Hepatocyte (in vitro differentiated cells): Measurements from ENCODE around the gene SPAG16. TPM values are rescaled to one million over a fixed set of nuclear protein-coding genes. Genes with fewer than 3 reads are reported as not detected.

Source experiments
- DNase-seq: peaks from one replicate; pipeline ENCODE4 v3.0.0-alpha.2; 2016; ENCODE audit warnings: low spot score
- H2AFZ ChIP-seq: fragments of 200-600 bp; sonication (generic); 2 replicates; pipeline ENCODE4 v1.6.0; 2016; ENCODE audit warnings: antibody characterized with exemption, mild to moderate bottlenecking
- H3K27ac ChIP-seq: fragments of 200-600 bp; sonication (generic); 2 replicates; pipeline ENCODE4 v1.5.1; 2016; ENCODE audit warnings: mild to moderate bottlenecking
- H3K27me3 ChIP-seq: fragments of 200-600 bp; sonication (generic); 2 replicates; pipeline ENCODE4 v1.6.1; 2016
- H3K36me3 ChIP-seq: fragments of 200-600 bp; sonication (generic); replicated peaks from 2 replicates; pipeline ENCODE4 v1.5.1; 2016; ENCODE audit warnings: low read depth; ENCODE audit not compliant: insufficient read depth
- H3K4me1 ChIP-seq: fragments of 200-600 bp; sonication (generic); 2 replicates; pipeline ENCODE4 v1.5.1; 2016; ENCODE audit warnings: mild to moderate bottlenecking, moderate library complexity; ENCODE audit not compliant: insufficient read depth
- H3K4me2 ChIP-seq: fragments of 200-600 bp; sonication (generic); 2 replicates; pipeline ENCODE4 v1.6.0; 2016
- H3K4me3 ChIP-seq: fragments of 200-600 bp; sonication (generic); 2 replicates; pipeline ENCODE4 v1.5.1; 2016; ENCODE audit warnings: mild to moderate bottlenecking
- H3K79me2 ChIP-seq: fragments of 200-600 bp; sonication (generic); 2 replicates; pipeline ENCODE4 v1.6.0; 2017; ENCODE audit warnings: mild to moderate bottlenecking
- H3K9me2 ChIP-seq: fragments of 200-600 bp; sonication (generic); replicated peaks from 2 replicates; pipeline ENCODE4 v1.6.0; 2017; ENCODE audit warnings: mild to moderate bottlenecking; ENCODE audit not compliant: insufficient read depth
- H3K9me3 ChIP-seq: fragments of 200-600 bp; sonication (generic); 2 replicates; pipeline ENCODE4 v1.5.1; 2016; ENCODE audit warnings: low read depth, mild to moderate bottlenecking
- H4K20me1 ChIP-seq: fragments of 200-600 bp; sonication (generic); 2 replicates; pipeline ENCODE4 v1.6.0; 2016; ENCODE audit warnings: mild to moderate bottlenecking; ENCODE audit not compliant: insufficient read depth, poor library complexity, severe bottlenecking
- CTCF ChIP-seq: fragments of 200-600 bp; sonication (generic); IDR thresholded peaks from 2 replicates; pipeline ENCODE4 v1.5.1; 2016; ENCODE audit warnings: antibody characterized with exemption, mild to moderate bottlenecking; ENCODE audit not compliant: poor library complexity
- EZH2 ChIP-seq: fragments of 200-600 bp; sonication (generic); IDR thresholded peaks from 2 replicates; pipeline ENCODE4 v1.6.1; 2016; ENCODE audit warnings: antibody characterized with exemption, mild to moderate bottlenecking, borderline replicate concordance
- EZH2phosphoT487 ChIP-seq: fragments of 200-600 bp; sonication (generic); IDR thresholded peaks from one replicate; pipeline ENCODE4 v1.6.1; 2018; ENCODE audit warnings: antibody characterized with exemption, mild to moderate bottlenecking, low read depth, moderate library complexity; ENCODE audit not compliant: unreplicated experiment, severe bottlenecking
- WGBS: methylation state at CpG from one replicate; pipeline ENCODE4 v1.1.6; 2016; ENCODE audit warnings: low lambda C conversion rate; ENCODE audit errors: missing lambda C conversion rate; 5-methylcytosine and 5-hydroxymethylcytosine counted together
- polyA plus RNA-seq: library from polyadenylated mRNA; unstranded; fragments of >200 nt; fragmentation: Nextera tagmentation; extraction: Ambion mirVana; gene quantifications from 2 replicates; pipeline ENCODE4 v1.2.1, GENCODE V29; 2016
- total RNA-seq: library from RNA; depleted of rRNA; stranded (reverse); fragments of >200 nt; gene quantifications from 2 replicates; pipeline ENCODE4 v1.2.3, GENCODE V29; 2014

The SPAG16 gene
- total and polyA plus RNA-seq, 2 experiments from 2014 or later: 52.1 to 56.9 TPM

DNA sequence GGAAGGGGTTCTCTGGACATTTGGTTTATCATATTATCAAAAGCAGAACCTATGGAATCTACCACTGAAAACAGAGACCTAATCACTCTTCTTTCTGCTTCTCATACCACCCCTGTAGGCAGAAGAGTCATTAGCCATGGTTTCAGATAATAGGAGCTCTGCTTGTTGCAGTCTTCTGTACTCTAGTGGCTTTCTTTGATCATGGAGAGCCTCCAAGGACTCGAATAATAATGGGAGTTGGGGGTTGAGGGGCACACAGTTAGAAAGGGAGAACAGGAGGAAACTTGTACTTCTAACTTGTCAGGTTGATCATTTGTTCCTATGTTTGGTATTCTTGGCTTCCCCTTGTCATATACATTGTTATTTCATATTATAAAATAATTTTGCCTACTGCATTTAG, 1074.2 kb downstream of the SPAG16 start:
- no peak for DNase-seq
- no peaks in the 10 kb centered on the region for H4K20me1 ChIP-seq
- H3K9me3 ChIP-seq: no peaks in the 10 kb centered on the region
- no peaks in the 10 kb centered on the region for H3K27me3 ChIP-seq
- no peak overlapping the region for H3K4me2 ChIP-seq
- H3K9me2 ChIP-seq: no peaks in the 10 kb centered on the region
- no peaks in the 10 kb centered on the region for H3K4me1 ChIP-seq
- H3K27ac ChIP-seq: no peak overlapping the region
- H3K36me3 ChIP-seq: no peaks in the 10 kb centered on the region
- H3K4me3 ChIP-seq: no peak overlapping the region
- H3K79me2 ChIP-seq: no peaks in the 10 kb centered on the region
- no peak for TF ChIP-seq EZH2phosphoT487
- TF ChIP-seq EZH2: no peak
- no peak for TF ChIP-seq CTCF
- 82% methylated on average over 1 of the region's 1 CpG for WGBS
- no peak overlapping the region for H2AFZ ChIP-seq

GRCh38 chr2:214361116-214361515, 1076.9 kb downstream of the SPAG16 start:
- no peak for TF ChIP-seq EZH2phosphoT487
- no peak for TF ChIP-seq EZH2
- no peak for TF ChIP-seq CTCF
- no peak overlapping the region for H3K4me3 ChIP-seq
- no peaks in the 10 kb centered on the region for H3K27me3 ChIP-seq
- no peak for DNase-seq
- H2AFZ ChIP-seq: no peak overlapping the region
- no peaks in the 10 kb centered on the region for H3K9me2 ChIP-seq
- H3K27ac ChIP-seq: no peak overlapping the region
- H3K79me2 ChIP-seq: no peaks in the 10 kb centered on the region
- no peak overlapping the region for H3K4me2 ChIP-seq
- H4K20me1 ChIP-seq: no peaks in the 10 kb centered on the region
- H3K4me1 ChIP-seq: no peaks in the 10 kb centered on the region
- no peaks in the 10 kb centered on the region for H3K36me3 ChIP-seq
- 85% methylated on average over 4 of the region's 4 CpGs for WGBS
- no peaks in the 10 kb centered on the region for H3K9me3 ChIP-seq

DNA sequence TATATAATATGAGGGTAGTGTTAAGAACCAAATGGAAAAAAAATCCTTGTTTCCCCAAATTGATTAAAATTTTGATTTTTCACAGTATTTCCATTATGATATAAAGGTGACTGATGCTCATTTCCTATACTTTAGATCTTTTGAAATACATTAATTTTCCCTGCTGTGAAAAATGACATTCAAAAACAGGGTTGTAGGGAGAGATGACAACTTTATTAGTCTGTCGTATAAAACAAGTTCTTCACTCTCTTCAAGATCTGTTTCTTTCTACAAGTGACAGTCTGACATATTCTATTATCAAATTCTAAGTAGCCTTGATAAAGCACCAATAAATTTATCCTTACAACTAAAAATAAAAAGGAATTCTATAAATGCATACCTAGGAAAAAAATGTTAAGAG, 1081.3 kb downstream of the SPAG16 start:
- 96% methylated on average over 1 of the region's 1 CpG for WGBS
- Histone ChIP-seq H3K4me3 (no peak overlapping the region), H3K9me3 (no peaks in the 10 kb centered on the region), H3K4me1 (no peaks in the 10 kb centered on the region), H3K9me2 (no peaks in the 10 kb centered on the region), H3K4me2 (no peak overlapping the region), H3K27me3 (no peaks in the 10 kb centered on the region), H3K27ac (no peak overlapping the region), H4K20me1 (no peaks in the 10 kb centered on the region), H2AFZ (no peak overlapping the region), H3K79me2 (no peaks in the 10 kb centered on the region), H3K36me3 (no peaks in the 10 kb centered on the region)
- DNase-seq: no peak
- no peak for TF ChIP-seq CTCF
- no peak for TF ChIP-seq EZH2phosphoT487
- no peak for TF ChIP-seq EZH2

GRCh38 chr2:214367171-214367570, 1082.9 kb downstream of the SPAG16 start:
- no peak for DNase-seq
- no peak overlapping the region for H3K27ac ChIP-seq

More at GRCh38 chr2:214367171-214367570, 1082.9 kb downstream of the SPAG16 start:
- H2AFZ ChIP-seq: no peak overlapping the region
- 81% methylated on average over 3 of the region's 3 CpGs for WGBS
- no peak overlapping the region for H3K4me2 ChIP-seq
- no peaks in the 10 kb centered on the region for H3K9me2 ChIP-seq
- no peaks in the 10 kb centered on the region for H3K27me3 ChIP-seq
- no peaks in the 10 kb centered on the region for H3K9me3 ChIP-seq
- H3K4me1 ChIP-seq: no peaks in the 10 kb centered on the region
- H3K79me2 ChIP-seq: no peaks in the 10 kb centered on the region
- TF ChIP-seq EZH2phosphoT487: no peak
- TF ChIP-seq EZH2: no peak
- no peak for TF ChIP-seq CTCF
- H4K20me1 ChIP-seq: no peaks in the 10 kb centered on the region
- no peaks in the 10 kb centered on the region for H3K36me3 ChIP-seq
- H3K4me3 ChIP-seq: no peak overlapping the region
